ENCODE measurements around the gene DCAF15.

GRCh38 chr19:13965377-13965896 is 13.1 kb downstream of the DCAF15 start:
- no peak for TF ChIP-seq CTCF (IDR thresholded peaks at IDR 0.05; ENCODE audit: low read depth, low read length)
- TF ChIP-seq EZH2phosphoT487 (IDR thresholded peaks at IDR 0.05; ENCODE audit: low read depth), result no peak

All from OCI-LY3 (cell line).